DND-41 (cell line): ENCODE measurements around the gene CRTAC1.

ENCODE experiments used
- EZH2 ChIP-seq: IDR thresholded peaks from 3 replicates; pipeline ENCODE4 v1.6.1; 2012; ENCODE audit warnings: borderline replicate concordance, low read depth, mild to moderate bottlenecking, moderate library complexity, low read length, inconsistent platforms; ENCODE audit not compliant: severe bottlenecking
- TF ChIP-seq, protein P1 (sequence below): IDR thresholded peaks from 2 replicates; pipeline ENCODE4 v1.5.1; 2012; ENCODE audit warnings: borderline replicate concordance, low read length, moderate library complexity, mild to moderate bottlenecking; ENCODE audit not compliant: poor library complexity, severe bottlenecking; ENCODE audit errors: extremely low read depth

DNA sequence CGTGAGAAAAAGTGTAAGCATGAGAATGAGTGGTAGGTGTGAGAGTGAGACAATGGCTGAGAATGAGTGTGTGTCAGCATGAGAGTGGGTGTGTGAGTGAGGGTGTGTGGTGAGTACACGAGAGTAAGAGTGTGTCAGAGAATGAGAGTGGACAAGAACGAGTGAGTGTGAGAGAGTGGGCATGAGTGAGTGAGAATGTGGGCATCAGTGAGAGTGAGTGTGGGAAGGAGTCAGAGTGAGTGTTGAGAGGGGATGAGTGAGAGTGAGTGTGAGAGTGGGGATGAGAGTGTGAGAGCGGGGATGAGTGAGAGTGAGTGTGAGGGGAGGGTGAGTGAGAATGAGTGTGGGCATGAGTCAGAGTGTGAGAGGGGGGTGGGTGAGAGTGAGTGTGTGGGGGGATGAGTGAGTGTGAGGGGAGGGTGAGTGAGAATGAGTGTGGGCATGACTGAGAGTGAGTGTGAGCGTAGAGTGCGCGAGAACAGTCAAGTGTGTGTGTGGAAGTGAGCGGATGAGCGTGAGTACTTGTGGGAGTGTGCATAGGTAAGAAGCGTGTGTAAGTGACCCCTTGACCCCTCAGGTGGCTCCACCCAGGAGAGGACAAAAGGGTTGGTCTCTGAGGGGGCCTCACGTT, 105.0 kb downstream of the CRTAC1 start:
- TF ChIP-seq, protein P1, sequence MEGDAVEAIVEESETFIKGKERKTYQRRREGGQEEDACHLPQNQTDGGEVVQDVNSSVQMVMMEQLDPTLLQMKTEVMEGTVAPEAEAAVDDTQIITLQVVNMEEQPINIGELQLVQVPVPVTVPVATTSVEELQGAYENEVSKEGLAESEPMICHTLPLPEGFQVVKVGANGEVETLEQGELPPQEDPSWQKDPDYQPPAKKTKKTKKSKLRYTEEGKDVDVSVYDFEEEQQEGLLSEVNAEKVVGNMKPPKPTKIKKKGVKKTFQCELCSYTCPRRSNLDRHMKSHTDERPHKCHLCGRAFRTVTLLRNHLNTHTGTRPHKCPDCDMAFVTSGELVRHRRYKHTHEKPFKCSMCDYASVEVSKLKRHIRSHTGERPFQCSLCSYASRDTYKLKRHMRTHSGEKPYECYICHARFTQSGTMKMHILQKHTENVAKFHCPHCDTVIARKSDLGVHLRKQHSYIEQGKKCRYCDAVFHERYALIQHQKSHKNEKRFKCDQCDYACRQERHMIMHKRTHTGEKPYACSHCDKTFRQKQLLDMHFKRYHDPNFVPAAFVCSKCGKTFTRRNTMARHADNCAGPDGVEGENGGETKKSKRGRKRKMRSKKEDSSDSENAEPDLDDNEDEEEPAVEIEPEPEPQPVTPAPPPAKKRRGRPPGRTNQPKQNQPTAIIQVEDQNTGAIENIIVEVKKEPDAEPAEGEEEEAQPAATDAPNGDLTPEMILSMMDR: no peak
- no peak for TF ChIP-seq EZH2
